Esophagus squamous epithelium (tissue), 4 donors: ENCODE results near the gene CAB39L.

ENCODE experiments used
- CTCF ChIP-seq, 6 experiments: fragments of 450-650 bp in 4 of 6; fragments of 200-600 bp in 2 of 6; sonication (generic) in 2 of 6; IDR thresholded peaks; one replicate each; pipeline ENCODE4 v1.5.1; 2016 to 2019; ENCODE audit warnings: antibody characterized with exemption in 6 of 6, mild to moderate bottlenecking in 4 of 6, moderate library complexity in 4 of 6
- POLR2A ChIP-seq, 4 donors: fragments of 450-650 bp; IDR thresholded peaks; one replicate each; pipeline ENCODE4 v1.6.1; 2017; ENCODE audit warnings: antibody characterized with exemption in 4 of 4, mild to moderate bottlenecking in 4 of 4, moderate library complexity in 3 of 4

DNA sequence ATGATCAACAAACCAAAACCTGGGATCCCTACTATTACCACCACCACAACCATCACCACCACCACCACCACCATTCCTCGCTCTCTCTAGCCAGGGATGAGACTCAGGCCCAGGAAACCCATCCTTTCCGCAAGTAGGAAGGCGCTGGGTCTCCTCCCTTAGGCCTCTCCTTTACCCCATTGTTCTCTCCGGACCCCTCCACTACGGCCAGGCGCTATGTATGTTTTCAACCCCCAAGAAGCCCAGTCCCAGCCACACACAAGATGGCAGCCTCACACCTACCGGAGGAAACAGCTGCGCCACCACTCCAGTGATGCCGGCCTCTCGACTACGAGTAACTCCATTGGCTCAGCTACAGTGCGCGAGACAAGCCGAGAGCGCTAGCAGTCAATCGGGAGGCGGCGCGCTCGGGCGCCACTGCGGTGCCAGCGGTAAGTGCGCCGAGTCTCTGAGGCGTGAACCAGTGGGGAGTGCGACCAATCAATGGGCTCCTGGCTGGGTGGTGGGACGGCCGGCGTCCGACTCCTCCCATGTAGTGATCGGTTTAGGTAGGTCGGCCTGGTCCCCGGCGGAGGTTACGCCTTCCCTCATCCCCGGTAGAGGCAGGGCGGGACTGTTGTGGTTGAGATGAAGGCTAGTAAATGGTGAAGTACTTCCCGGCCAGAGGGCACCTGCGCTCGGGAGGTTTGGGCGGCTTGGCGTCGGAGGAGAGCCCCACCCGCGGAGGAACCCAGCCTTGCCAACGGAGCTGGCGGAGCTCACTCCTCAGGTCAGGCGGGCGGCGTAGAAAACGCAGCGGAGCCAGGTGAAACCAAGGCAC, at the start of gene CAB39L, which contains the start of gene SETDB2:
- peak in 3 of 4 donors; percentile 13 to 95 (median 84) for TF ChIP-seq POLR2A (IDR thresholded peaks at IDR 0.05)
- TF ChIP-seq CTCF (IDR thresholded peaks at IDR 0.05) = peak in 5 of 6 experiments; percentile 28 to 61 (median 50)
